Activated CD4-positive, alpha-beta T cell treated with anti-CD3 and anti-CD28 coated beads, Interleukin-2, amount 10 ng/mL, durations not matched to agents 7 days and 5 days (primary cell): ENCODE results near the gene NAA16. TPM values are rescaled to one million over a fixed set of nuclear protein-coding genes. Genes with fewer than 3 reads are reported as not detected.

ENCODE experiments used
- CTCF ChIA-PET: fragments of 350-600 bp; sonication (Branson Sonifier 250); formaldehyde crosslinking; loops from one replicate; lab custom pipeline; 2021; ENCODE audit warnings: antibody characterized with exemption; lab: Charles Lee
- POLR2A ChIA-PET: fragments of 350-600 bp; sonication (Branson Sonifier 250); formaldehyde crosslinking; loops from one replicate; lab custom pipeline; 2021; ENCODE audit warnings: antibody characterized with exemption; lab: Charles Lee
- DNase-seq: peaks from one replicate; pipeline ENCODE4 v3.0.0-alpha.2; 2020
- H3K27ac Mint-ChIP-seq: one replicate; pipeline ENCODE4 v1.8.0; 2021; ENCODE audit warnings: mild to moderate bottlenecking, moderate library complexity, mixed read lengths
- H3K27me3 Mint-ChIP-seq: one replicate; pipeline ENCODE4 v1.8.0; 2021; ENCODE audit warnings: mixed read lengths
- H3K36me3 Mint-ChIP-seq: one replicate; pipeline ENCODE4 v1.8.0; 2021; ENCODE audit warnings: low read depth, mixed read lengths
- H3K4me1 Mint-ChIP-seq: one replicate; pipeline ENCODE4 v1.8.0; 2021; ENCODE audit warnings: mixed read lengths
- H3K4me3 Mint-ChIP-seq: one replicate; pipeline ENCODE4 v1.8.0; 2021; ENCODE audit warnings: mild to moderate bottlenecking, moderate library complexity, mixed read lengths
- H3K9me3 Mint-ChIP-seq: one replicate; pipeline ENCODE4 v1.8.0; 2021; ENCODE audit warnings: mixed read lengths
- total RNA-seq, 2 experiments: library from RNA; stranded (reverse); gene quantifications; one replicate each; pipeline ENCODE4 v1.2.3, GENCODE V29; 2021

NAA16 gene
- total RNA-seq, 2 experiments from 2014 or later: 35.9 to 42.0 TPM

- peaks cover 1% of the 10 kb centered on the region for H3K27me3 Mint-ChIP-seq
- H3K36me3 Mint-ChIP-seq: peaks cover 2% of the 10 kb centered on the region
- DNase-seq: no peak
- no peak overlapping the region for H3K4me3 Mint-ChIP-seq
- peaks cover 19% of the 10 kb centered on the region for H3K4me1 Mint-ChIP-seq
- ChIA-PET CTCF (interaction anchor here (0.6 kb wide), 1 partner anchor 659 kb away, joined by 3 read pairs; no protein-coding TSS in a partner anchor), POLR2A (interaction anchor here (0.6 kb wide), 1 partner anchor 1706 kb away, joined by 3 read pairs; no protein-coding TSS in a partner anchor)
- H3K9me3 Mint-ChIP-seq: peaks cover 9% of the 10 kb centered on the region
- H3K27ac Mint-ChIP-seq: peak overlapping the region; percentile 19
Observed at GRCh38 chr13:41286370-41286769, 24.7 kb upstream of the NAA16 start.

GRCh38 chr13:41289463-41289881, 21.6 kb upstream of the NAA16 start:
- DNase-seq: no peak
- no peaks in the 10 kb centered on the region for H3K27me3 Mint-ChIP-seq
- peaks cover 2% of the 10 kb centered on the region for H3K36me3 Mint-ChIP-seq
- ChIA-PET CTCF (no interaction called here), POLR2A (no interaction called here)
- H3K27ac Mint-ChIP-seq: no peak overlapping the region
- peaks cover 19% of the 10 kb centered on the region for H3K4me1 Mint-ChIP-seq
- peaks cover 9% of the 10 kb centered on the region for H3K9me3 Mint-ChIP-seq
- no peak overlapping the region for H3K4me3 Mint-ChIP-seq

GRCh38 chr13:41291246-41291645, 19.8 kb upstream of the NAA16 start:
- Mint-ChIP-seq H3K36me3 (no peaks in the 10 kb centered on the region), H3K27ac (no peak overlapping the region), H3K4me1 (peaks cover 10% of the 10 kb centered on the region), H3K27me3 (peaks cover 3% of the 10 kb centered on the region), H3K9me3 (peaks cover 6% of the 10 kb centered on the region), H3K4me3 (no peak overlapping the region)
- ChIA-PET CTCF (no interaction called here), POLR2A (no interaction called here)
- DNase-seq: no peak

DNA sequence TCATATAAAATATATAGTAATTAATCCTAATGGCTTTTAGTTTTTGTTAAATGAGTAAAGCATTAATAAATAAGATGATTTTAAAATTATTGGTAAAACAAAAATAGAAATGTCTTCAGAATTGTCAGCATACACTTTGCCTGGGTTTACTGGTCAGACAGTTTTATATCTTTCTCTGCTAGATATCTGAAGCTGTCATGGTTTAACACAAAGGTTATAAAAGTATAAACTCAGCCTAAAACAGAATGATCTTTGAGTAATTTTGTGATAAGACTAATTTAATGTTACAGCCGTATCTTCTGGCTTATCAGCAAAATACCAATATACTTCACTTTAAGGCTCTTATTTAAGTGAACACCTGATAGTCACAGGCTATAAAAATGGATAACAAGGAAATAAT, 17.8 kb upstream of the NAA16 start:
- Mint-ChIP-seq H3K27me3 (peaks cover 6% of the 10 kb centered on the region), H3K36me3 (no peaks in the 10 kb centered on the region), H3K4me1 (no peaks in the 10 kb centered on the region), H3K27ac (no peak overlapping the region), H3K4me3 (no peak overlapping the region), H3K9me3 (peaks cover 4% of the 10 kb centered on the region)
- DNase-seq: no peak
- POLR2A ChIA-PET: no interaction called here
- CTCF ChIA-PET: no interaction called here

DNA sequence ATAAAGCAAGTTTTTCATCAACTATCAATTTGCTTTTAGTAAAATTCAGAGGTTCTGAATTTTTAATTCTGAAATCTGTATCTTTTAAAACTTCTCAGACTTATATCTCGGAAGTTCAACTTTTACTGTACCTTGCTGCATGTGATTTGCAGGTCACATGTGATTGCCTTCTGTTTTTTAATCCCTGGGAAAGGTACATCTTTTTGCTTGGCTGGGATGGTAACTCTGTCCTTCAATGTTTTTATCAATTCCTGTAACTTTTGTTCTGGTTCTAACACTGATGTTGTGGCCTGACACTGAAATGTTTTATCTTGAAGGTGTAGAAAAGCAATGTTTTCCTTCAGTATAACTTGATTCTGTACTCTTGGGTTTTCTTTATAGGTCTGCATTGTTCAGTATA, 16.2 kb upstream of the NAA16 start:
- Mint-ChIP-seq H3K27ac (no peak overlapping the region), H3K4me1 (peaks cover 7% of the 10 kb centered on the region), H3K9me3 (peaks cover 2% of the 10 kb centered on the region), H3K27me3 (peaks cover 8% of the 10 kb centered on the region), H3K4me3 (no peak overlapping the region), H3K36me3 (peaks cover 2% of the 10 kb centered on the region)
- ChIA-PET POLR2A (no interaction called here), CTCF (no interaction called here)
- DNase-seq: no peak

GRCh38 chr13:41295973-41296372, 15.1 kb upstream of the NAA16 start:
- ChIA-PET POLR2A (no interaction called here), CTCF (interaction anchor here (0.6 kb wide), 1 partner anchor 23 kb away, joined by 4 read pairs; no protein-coding TSS in a partner anchor)
- Mint-ChIP-seq H3K36me3 (peaks cover 2% of the 10 kb centered on the region), H3K9me3 (peaks cover 2% of the 10 kb centered on the region), H3K27ac (no peak overlapping the region), H3K4me1 (peaks cover 9% of the 10 kb centered on the region), H3K4me3 (no peak overlapping the region), H3K27me3 (peaks cover 8% of the 10 kb centered on the region)
- DNase-seq: no peak

- peaks cover 2% of the 10 kb centered on the region for H3K9me3 Mint-ChIP-seq
- no peak for DNase-seq
- no peak overlapping the region for H3K27ac Mint-ChIP-seq
- peaks cover 2% of the 10 kb centered on the region for H3K36me3 Mint-ChIP-seq
- H3K27me3 Mint-ChIP-seq: peaks cover 8% of the 10 kb centered on the region
- peaks cover 9% of the 10 kb centered on the region for H3K4me1 Mint-ChIP-seq
- ChIA-PET CTCF (no interaction called here), POLR2A (no interaction called here)
- H3K4me3 Mint-ChIP-seq: no peak overlapping the region
Observed at GRCh38 chr13:41296879-41297646, 14.0 kb upstream of the NAA16 start.

GRCh38 chr13:41299316-41300094, 11.6 kb upstream of the NAA16 start:
- H3K27me3 Mint-ChIP-seq: peaks cover 9% of the 10 kb centered on the region
- POLR2A ChIA-PET: interaction anchor here (0.6 kb wide), 1 partner anchor 22 kb away, joined by 3 read pairs; no protein-coding TSS in a partner anchor
- H3K4me1 Mint-ChIP-seq: peaks cover 9% of the 10 kb centered on the region
- H3K4me3 Mint-ChIP-seq: no peak overlapping the region
- CTCF ChIA-PET: interaction anchor here (0.6 to 0.7 kb wide), 2 partner anchors 14 to 311 kb away, joined by 3 to 4 read pairs; no protein-coding TSS in a partner anchor
- peaks cover 2% of the 10 kb centered on the region for H3K9me3 Mint-ChIP-seq
- H3K36me3 Mint-ChIP-seq: peaks cover 2% of the 10 kb centered on the region
- DNase-seq: no peak
- H3K27ac Mint-ChIP-seq: no peak overlapping the region

- peaks cover 9% of the 10 kb centered on the region for H3K4me1 Mint-ChIP-seq
Observed at GRCh38 chr13:41302743-41303142, 8.3 kb upstream of the NAA16 start.

DNA sequence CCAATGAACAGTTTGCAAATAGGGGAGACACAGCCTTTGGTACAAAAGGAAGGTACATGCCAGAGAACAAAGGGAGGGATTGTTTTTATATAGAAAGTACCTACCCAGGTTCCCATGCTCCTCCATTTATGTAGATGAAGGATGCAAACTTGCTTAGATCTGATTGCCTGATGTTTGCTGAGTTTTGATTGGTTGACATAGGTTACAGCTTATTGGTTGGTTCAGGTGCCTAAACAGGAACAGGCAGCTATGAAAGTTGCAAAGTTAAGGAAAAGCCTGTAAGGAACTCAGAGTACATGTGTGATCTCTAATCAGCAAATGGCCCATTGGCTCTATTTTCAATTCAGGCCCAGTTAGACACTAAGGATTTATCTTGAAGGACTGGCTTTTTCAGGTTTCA, 6.5 kb upstream of the NAA16 start:
- Mint-ChIP-seq H3K4me3 (no peak overlapping the region), H3K4me1 (peaks cover 5% of the 10 kb centered on the region), H3K27me3 (peaks cover 3% of the 10 kb centered on the region), H3K9me3 (no peaks in the 10 kb centered on the region), H3K27ac (no peak overlapping the region), H3K36me3 (no peaks in the 10 kb centered on the region)
- no peak for DNase-seq
- ChIA-PET CTCF (interaction anchor here (0.8 to 1.8 kb wide), 2 partner anchors 9 to 32 kb away, joined by 4 to 5 read pairs; no protein-coding TSS in a partner anchor), POLR2A (no interaction called here)

More at GRCh38 chr13:41302743-41303142, 8.3 kb upstream of the NAA16 start:
- no peak overlapping the region for H3K27ac Mint-ChIP-seq
- no peak overlapping the region for H3K4me3 Mint-ChIP-seq
- peaks cover 2% of the 10 kb centered on the region for H3K36me3 Mint-ChIP-seq
- H3K27me3 Mint-ChIP-seq: peaks cover 5% of the 10 kb centered on the region
- peaks cover 2% of the 10 kb centered on the region for H3K9me3 Mint-ChIP-seq
- ChIA-PET POLR2A (no interaction called here), CTCF (interaction anchor here (0.6 kb wide), 1 partner anchor 147 kb away, joined by 3 read pairs; no protein-coding TSS in a partner anchor)
- no peak for DNase-seq

DNA sequence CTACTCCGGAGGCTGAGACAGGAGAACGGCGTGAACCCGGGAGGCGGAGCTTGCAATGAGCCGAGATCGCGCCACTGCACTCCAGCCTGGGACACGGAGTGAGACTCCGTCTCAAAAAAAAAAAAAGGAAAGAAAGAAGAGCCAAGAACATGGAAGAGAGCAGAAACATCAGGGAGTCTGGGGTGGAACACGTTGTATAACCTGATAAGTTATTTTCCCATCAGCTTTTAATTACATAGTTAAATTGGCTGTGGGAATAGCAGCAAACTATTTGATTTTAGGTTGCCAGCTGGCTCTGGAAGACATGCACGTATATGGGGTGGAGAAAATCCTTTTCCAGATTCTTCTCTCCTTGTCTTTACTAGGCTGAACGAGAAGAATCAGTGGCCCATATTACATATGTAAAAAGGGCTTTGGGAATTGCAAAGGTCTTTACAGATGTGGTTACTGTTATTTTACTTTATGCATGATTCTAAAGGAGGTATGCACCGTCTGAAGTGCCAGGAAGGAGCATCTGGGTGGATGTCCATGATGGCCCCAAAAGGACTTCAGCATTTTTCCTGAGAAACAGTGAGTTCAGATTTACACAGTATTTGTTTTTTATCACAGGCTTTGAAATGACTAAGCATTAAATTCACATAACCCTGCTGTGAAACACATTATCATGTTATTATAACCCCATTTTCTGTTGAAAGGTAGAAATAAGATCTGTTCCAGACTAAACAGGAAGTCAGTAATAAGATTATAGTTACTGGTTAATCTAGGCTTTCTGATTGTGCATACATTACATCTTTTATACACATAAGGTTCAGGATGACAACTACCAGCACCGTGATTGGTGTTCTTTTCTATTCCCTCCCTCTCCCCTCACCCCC, 4.6 kb upstream of the NAA16 start:
- H3K27me3 Mint-ChIP-seq: peaks cover 3% of the 10 kb centered on the region
- peaks cover 9% of the 10 kb centered on the region for H3K4me1 Mint-ChIP-seq
- H3K27ac Mint-ChIP-seq: no peak overlapping the region
- no peak for DNase-seq
- CTCF ChIA-PET: no interaction called here
- no peaks in the 10 kb centered on the region for H3K9me3 Mint-ChIP-seq
- H3K4me3 Mint-ChIP-seq: no peak overlapping the region
- no peaks in the 10 kb centered on the region for H3K36me3 Mint-ChIP-seq
- POLR2A ChIA-PET: no interaction called here

- POLR2A ChIA-PET: no interaction called here
- Mint-ChIP-seq H3K27me3 (peaks cover 3% of the 10 kb centered on the region), H3K4me1 (peaks cover 17% of the 10 kb centered on the region), H3K4me3 (no peak overlapping the region), H3K27ac (no peak overlapping the region), H3K36me3 (no peaks in the 10 kb centered on the region), H3K9me3 (no peaks in the 10 kb centered on the region)
- CTCF ChIA-PET: no interaction called here
- DNase-seq: no peak
Observed at GRCh38 chr13:41307884-41308640, 3.0 kb upstream of the NAA16 start.
